Activated naive CD4-positive, alpha-beta T cell treated with anti-CD3 and anti-CD28 coated beads, Interleukin-2, amount 10 ng/mL, durations not matched to agents 7 days and 5 days (primary cell): Measurements from ENCODE around the gene PCSK4.
"Not testable (repeated sequence)": the region's sequence is repeated elsewhere in the genome, so short reads cannot be mapped to it uniquely, and the experiment has no call there.

Source experiments
- CTCF ChIA-PET: fragments of 350-600 bp; sonication (Branson Sonifier 250); formaldehyde crosslinking; loops from one replicate; lab custom pipeline; 2021; ENCODE audit warnings: antibody characterized with exemption; lab: Charles Lee
- DNase-seq: peaks from one replicate; pipeline ENCODE4 v3.0.0-alpha.2; 2020
- H3K27ac Mint-ChIP-seq: one replicate; pipeline ENCODE4 v1.8.0; 2021; ENCODE audit warnings: mild to moderate bottlenecking, moderate library complexity, mixed read lengths
- H3K27me3 Mint-ChIP-seq: one replicate; pipeline ENCODE4 v1.8.0; 2021; ENCODE audit warnings: mild to moderate bottlenecking, mixed read lengths
- H3K36me3 Mint-ChIP-seq: one replicate; pipeline ENCODE4 v1.8.0; 2021; ENCODE audit warnings: mixed read lengths
- H3K4me1 Mint-ChIP-seq: one replicate; pipeline ENCODE4 v1.8.0; 2021; ENCODE audit warnings: mixed read lengths
- H3K4me3 Mint-ChIP-seq: one replicate; pipeline ENCODE4 v1.8.0; 2021; ENCODE audit warnings: mild to moderate bottlenecking, moderate library complexity, mixed read lengths
- H3K9me3 Mint-ChIP-seq: one replicate; pipeline ENCODE4 v1.8.0; 2021; ENCODE audit warnings: mixed read lengths

Gene PCSK4

GRCh38 chr19:1490311-1491113, at the start of gene PCSK4:
PCSK4 (minus strand) TSS chr19:1490350; CDS start chr19:1490346, 4 bp downstream.
- Mint-ChIP-seq H3K4me3 (peak within 1 kb of the TSS; percentile 85), H3K4me1 (peaks cover 18% of the 10 kb centered on the region), H3K36me3 (no peaks in the 10 kb centered on the region), H3K27me3 (peaks cover 38% of the 10 kb centered on the region), H3K9me3 (no peaks in the 10 kb centered on the region), H3K27ac (peak within 1 kb of the TSS; percentile 83)
- peak; percentile 98 for DNase-seq
- CTCF ChIA-PET = interaction anchor here (1.0 kb wide), 1 partner anchor 15 kb away, joined by 3 read pairs; no protein-coding TSS in a partner anchor

GRCh38 chr19:1539749-1540148, 49.6 kb upstream of the PCSK4 start:
- H3K36me3 Mint-ChIP-seq, H3K4me3 Mint-ChIP-seq, DNase-seq, CTCF ChIA-PET, H3K27ac Mint-ChIP-seq, H3K4me1 Mint-ChIP-seq, H3K9me3 Mint-ChIP-seq: not testable (repeated sequence)
- H3K27me3 Mint-ChIP-seq = peaks cover 51% of the 10 kb centered on the region

GRCh38 chr19:1538978-1539377, 48.8 kb upstream of the PCSK4 start:
- CTCF ChIA-PET = no interaction called here
- H3K4me1 Mint-ChIP-seq = no peaks in the 10 kb centered on the region
- H3K27ac Mint-ChIP-seq = no peak overlapping the region
- peaks cover 44% of the 10 kb centered on the region for H3K27me3 Mint-ChIP-seq
- no peak overlapping the region for H3K4me3 Mint-ChIP-seq
- H3K36me3 Mint-ChIP-seq = no peaks in the 10 kb centered on the region
- no peak for DNase-seq
- no peaks in the 10 kb centered on the region for H3K9me3 Mint-ChIP-seq

GRCh38 chr19:1535699-1536098, 45.5 kb upstream of the PCSK4 start:
- DNase-seq, CTCF ChIA-PET, H3K9me3 Mint-ChIP-seq, H3K36me3 Mint-ChIP-seq, H3K27ac Mint-ChIP-seq, H3K4me1 Mint-ChIP-seq, H3K4me3 Mint-ChIP-seq: not testable (repeated sequence)
- H3K27me3 Mint-ChIP-seq = peaks cover 24% of the 10 kb centered on the region

- no peaks in the 10 kb centered on the region for H3K4me1 Mint-ChIP-seq
- no peak overlapping the region for H3K27ac Mint-ChIP-seq
- CTCF ChIA-PET = no interaction called here
- H3K36me3 Mint-ChIP-seq = no peaks in the 10 kb centered on the region
- no peak for DNase-seq
- no peaks in the 10 kb centered on the region for H3K9me3 Mint-ChIP-seq
- H3K27me3 Mint-ChIP-seq = peaks cover 18% of the 10 kb centered on the region
- no peak overlapping the region for H3K4me3 Mint-ChIP-seq
Observed at GRCh38 chr19:1534972-1535371, 44.8 kb upstream of the PCSK4 start.

- CTCF ChIA-PET = no interaction called here
- no peak for DNase-seq
- Mint-ChIP-seq H3K9me3 (no peaks in the 10 kb centered on the region), H3K4me3 (no peak overlapping the region), H3K36me3 (no peaks in the 10 kb centered on the region), H3K27me3 (peaks cover 7% of the 10 kb centered on the region), H3K27ac (no peak overlapping the region), H3K4me1 (no peaks in the 10 kb centered on the region)
Observed at GRCh38 chr19:1533510-1534150, 43.5 kb upstream of the PCSK4 start.

GRCh38 chr19:1532003-1532402, 41.9 kb upstream of the PCSK4 start:
- no peak overlapping the region for H3K4me3 Mint-ChIP-seq
- DNase-seq = no peak
- H3K4me1 Mint-ChIP-seq = no peaks in the 10 kb centered on the region
- no peaks in the 10 kb centered on the region for H3K36me3 Mint-ChIP-seq
- H3K9me3 Mint-ChIP-seq = no peaks in the 10 kb centered on the region
- H3K27ac Mint-ChIP-seq = no peak overlapping the region
- peaks cover 6% of the 10 kb centered on the region for H3K27me3 Mint-ChIP-seq
- CTCF ChIA-PET = no interaction called here

- DNase-seq = no peak
- CTCF ChIA-PET = no interaction called here
- Mint-ChIP-seq H3K36me3 (no peaks in the 10 kb centered on the region), H3K27me3 (peaks cover 10% of the 10 kb centered on the region), H3K4me1 (no peaks in the 10 kb centered on the region), H3K4me3 (no peak overlapping the region), H3K27ac (no peak overlapping the region), H3K9me3 (no peaks in the 10 kb centered on the region)
Observed at GRCh38 chr19:1531587-1531986, 41.4 kb upstream of the PCSK4 start.

- DNase-seq, H3K9me3 Mint-ChIP-seq, H3K4me3 Mint-ChIP-seq, H3K36me3 Mint-ChIP-seq, H3K4me1 Mint-ChIP-seq, CTCF ChIA-PET: not testable (repeated sequence)
- Mint-ChIP-seq H3K27ac (peak overlapping the region; percentile 24), H3K27me3 (peaks cover 17% of the 10 kb centered on the region)
Observed at GRCh38 chr19:1530856-1531255, 40.7 kb upstream of the PCSK4 start.

GRCh38 chr19:1529430-1529816, 39.3 kb upstream of the PCSK4 start:
- H3K4me1 Mint-ChIP-seq = peaks cover 2% of the 10 kb centered on the region
- no peaks in the 10 kb centered on the region for H3K36me3 Mint-ChIP-seq
- H3K27ac Mint-ChIP-seq = no peak overlapping the region
- H3K9me3 Mint-ChIP-seq = no peaks in the 10 kb centered on the region
- no peak overlapping the region for H3K4me3 Mint-ChIP-seq
- DNase-seq = no peak
- peaks cover 32% of the 10 kb centered on the region for H3K27me3 Mint-ChIP-seq
- CTCF ChIA-PET = no interaction called here

- no peak for DNase-seq
- Mint-ChIP-seq H3K36me3 (no peaks in the 10 kb centered on the region), H3K4me3 (no peak overlapping the region), H3K27ac (no peak overlapping the region), H3K4me1 (peaks cover 3% of the 10 kb centered on the region), H3K9me3 (no peaks in the 10 kb centered on the region), H3K27me3 (peaks cover 35% of the 10 kb centered on the region)
- CTCF ChIA-PET = no interaction called here
Observed at GRCh38 chr19:1528596-1529429, 38.7 kb upstream of the PCSK4 start.

- CTCF ChIA-PET = interaction anchor here (1.3 kb wide), 1 partner anchor 18 kb away, joined by 3 read pairs; no protein-coding TSS in a partner anchor
- Mint-ChIP-seq H3K36me3 (no peaks in the 10 kb centered on the region), H3K4me3 (no peak overlapping the region), H3K27ac (no peak overlapping the region), H3K4me1 (peaks cover 3% of the 10 kb centered on the region), H3K27me3 (peaks cover 39% of the 10 kb centered on the region), H3K9me3 (no peaks in the 10 kb centered on the region)
- no peak for DNase-seq
Observed at GRCh38 chr19:1527650-1528309, 37.6 kb upstream of the PCSK4 start.

- DNase-seq = no peak
- no peaks in the 10 kb centered on the region for H3K36me3 Mint-ChIP-seq
- H3K9me3 Mint-ChIP-seq = no peaks in the 10 kb centered on the region
- CTCF ChIA-PET = interaction anchor here (1.3 kb wide), 1 partner anchor 19 kb away, joined by 3 read pairs; no protein-coding TSS in a partner anchor
- H3K27ac Mint-ChIP-seq = no peak overlapping the region
- peaks cover 46% of the 10 kb centered on the region for H3K27me3 Mint-ChIP-seq
- H3K4me1 Mint-ChIP-seq = peaks cover 3% of the 10 kb centered on the region
- no peak overlapping the region for H3K4me3 Mint-ChIP-seq
Observed at GRCh38 chr19:1526979-1527649, 37.0 kb upstream of the PCSK4 start.
